Mesenchymal stem cell (in vitro differentiated cells and primary cell): ENCODE data around the gene SLFN5.

Experiments
- DNase-seq: peaks from one replicate; pipeline ENCODE4 v3.0.0-alpha.2; 2013
- H2AFZ ChIP-seq: one replicate; pipeline ENCODE4 v1.6.1; 2013; ENCODE audit warnings: low read depth, mild to moderate bottlenecking, control low read depth, inconsistent platforms, low read length, moderate library complexity
- H2AK5ac ChIP-seq: 2 replicates; pipeline ENCODE4 v1.6.1; 2013; ENCODE audit warnings: low read length, moderate library complexity, mild to moderate bottlenecking, inconsistent platforms; ENCODE audit not compliant: severe bottlenecking
- H2BK120ac ChIP-seq: one replicate; pipeline ENCODE4 v1.6.1; 2013; ENCODE audit warnings: low read depth, mild to moderate bottlenecking, inconsistent platforms, low read length, moderate library complexity
- H2BK12ac ChIP-seq, 2 experiments: one replicate each; pipeline ENCODE4 v1.6.1; 2013; ENCODE audit warnings: inconsistent platforms in 2 of 2, low read length in 2 of 2, mild to moderate bottlenecking in 2 of 2, moderate library complexity in 2 of 2, control low read depth in 1 of 2
- H2BK15ac ChIP-seq: one replicate; pipeline ENCODE4 v1.6.1; 2013; ENCODE audit warnings: mild to moderate bottlenecking, low read depth, inconsistent platforms; ENCODE audit not compliant: poor library complexity, severe bottlenecking
- H2BK5ac ChIP-seq: 2 replicates; pipeline ENCODE4 v1.6.1; 2013; ENCODE audit warnings: low read depth, mild to moderate bottlenecking, low read length, control low read depth, inconsistent platforms; ENCODE audit not compliant: poor library complexity, severe bottlenecking
- H3K14ac ChIP-seq, 2 experiments: one replicate each; pipeline ENCODE4 v1.6.1; 2013; ENCODE audit warnings: inconsistent platforms in 2 of 2, low read length in 2 of 2, control low read depth in 1 of 2, mild to moderate bottlenecking in 1 of 2, moderate library complexity in 1 of 2
- H3K18ac ChIP-seq, 2 experiments: one replicate each; pipeline ENCODE4 v1.6.1; 2013; ENCODE audit warnings: inconsistent platforms in 2 of 2, low read length in 2 of 2, control low read depth in 1 of 2, low read depth in 1 of 2, mild to moderate bottlenecking in 1 of 2
- H3K23ac ChIP-seq, 2 experiments: one replicate each; pipeline ENCODE4 v1.6.1; 2013; ENCODE audit warnings: inconsistent platforms in 2 of 2, low read length in 2 of 2, mild to moderate bottlenecking in 2 of 2, moderate library complexity in 2 of 2, control low read depth in 1 of 2
- H3K27ac ChIP-seq: 2 replicates; pipeline ENCODE4 v1.5.1; 2013; ENCODE audit warnings: mild to moderate bottlenecking, moderate library complexity, low read length, control low read depth, inconsistent platforms; ENCODE audit not compliant: poor library complexity, severe bottlenecking
- H3K27me3 ChIP-seq, 2 experiments: 2 replicates each; pipeline versions ENCODE4 v1.6.1 to v1.7.0; 2013; ENCODE audit warnings: low read length in 2 of 2, mild to moderate bottlenecking in 2 of 2, moderate library complexity in 2 of 2, control low read depth in 1 of 2, inconsistent platforms in 1 of 2; ENCODE audit not compliant: control insufficient read depth in 1 of 2, insufficient read depth in 1 of 2
- H3K36me3 ChIP-seq, 2 experiments: 2 replicates each; pipeline versions ENCODE4 v1.6.1 to v1.7.0; 2013; ENCODE audit warnings: low read length in 2 of 2, control low read depth in 1 of 2, inconsistent platforms in 1 of 2, low read depth in 1 of 2, mild to moderate bottlenecking in 1 of 2; ENCODE audit not compliant: insufficient read depth in 2 of 2, control insufficient read depth in 1 of 2
- H3K4ac ChIP-seq, 2 experiments: one replicate each; pipeline ENCODE4 v1.6.1; 2013; ENCODE audit warnings: inconsistent platforms in 2 of 2, low read length in 2 of 2, mild to moderate bottlenecking in 2 of 2, moderate library complexity in 2 of 2, control low read depth in 1 of 2, low read depth in 1 of 2
- H3K4me1 ChIP-seq: 2 replicates; pipeline ENCODE4 v1.6.1; 2013; ENCODE audit warnings: low read depth, low read length, control low read depth; ENCODE audit not compliant: control insufficient read depth, insufficient read depth
- H3K4me2 ChIP-seq: 2 replicates; pipeline ENCODE4 v1.6.1; 2013; ENCODE audit warnings: low read length, mild to moderate bottlenecking, inconsistent platforms; ENCODE audit not compliant: poor library complexity, severe bottlenecking
- H3K4me3 ChIP-seq, 2 experiments: 2 replicates each; pipeline versions ENCODE4 v1.5.1 to v1.7.0; 2013; ENCODE audit warnings: low read length in 2 of 2, mild to moderate bottlenecking in 2 of 2, control low read depth in 1 of 2, low read depth in 1 of 2; ENCODE audit not compliant: insufficient read depth in 1 of 2
- H3K79me1 ChIP-seq: replicated peaks from 2 replicates; pipeline ENCODE4 v1.6.1; 2013; ENCODE audit warnings: mild to moderate bottlenecking, control low read depth, low read length, inconsistent platforms; ENCODE audit not compliant: poor library complexity, severe bottlenecking
- H3K9ac ChIP-seq: 2 replicates; pipeline ENCODE4 v1.7.0; 2013; ENCODE audit warnings: mild to moderate bottlenecking, low read length, moderate library complexity
- H3K9me3 ChIP-seq: 2 replicates; pipeline ENCODE4 v1.7.0; 2013; ENCODE audit warnings: mild to moderate bottlenecking, low read length; ENCODE audit not compliant: control insufficient read depth
- H4K8ac ChIP-seq: one replicate; pipeline ENCODE4 v1.6.1; 2013; ENCODE audit warnings: inconsistent platforms, mild to moderate bottlenecking, low read length, moderate library complexity
- H4K91ac ChIP-seq: one replicate; pipeline ENCODE4 v1.6.1; 2013; ENCODE audit warnings: mild to moderate bottlenecking, low read length, inconsistent platforms
- WGBS: methylation state at CpG from one replicate; pipeline ENCODE4 v1.1.7; 2013; ENCODE audit warnings: mixed read lengths; 5-methylcytosine and 5-hydroxymethylcytosine counted together

The SLFN5 gene

DNA sequence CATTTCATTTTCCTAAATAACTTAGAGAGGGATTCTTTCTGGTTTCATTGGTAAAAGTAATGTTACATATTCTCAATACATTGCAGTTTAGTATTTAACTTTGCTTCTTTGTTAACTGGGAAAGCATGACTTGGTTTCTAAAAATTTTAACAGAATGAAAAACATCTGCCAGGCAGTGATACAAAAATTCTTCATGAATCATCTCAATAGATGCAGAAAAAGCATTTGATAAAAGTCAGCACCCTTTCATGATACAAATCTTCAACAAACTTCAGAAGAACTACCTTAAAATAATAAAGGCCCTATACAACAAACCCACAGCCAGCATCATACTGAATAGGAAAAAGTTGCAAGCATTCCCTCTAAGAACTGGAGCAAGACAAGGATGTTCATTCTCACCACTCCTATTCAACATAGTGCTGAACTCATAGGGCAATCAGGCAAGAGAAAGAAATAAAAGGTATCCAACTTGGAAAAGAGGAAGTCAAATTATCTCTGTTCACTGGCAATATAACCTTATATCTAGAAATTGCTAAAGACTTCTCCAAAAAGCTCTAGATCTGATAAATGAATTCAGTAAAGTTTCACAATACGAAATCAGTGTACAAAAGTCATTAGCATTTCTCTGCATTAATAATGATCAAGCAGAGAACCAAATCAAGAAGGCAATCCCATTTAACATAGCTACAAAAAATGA lies 50.4 kb downstream of the SLFN5 start:
- H2BK120ac ChIP-seq: no peak overlapping the region
- H2AFZ ChIP-seq: no peak overlapping the region
- H2BK5ac ChIP-seq: no peak overlapping the region
- H3K9me3 ChIP-seq: peaks cover 7% of the 10 kb centered on the region
- no peak overlapping the region for H3K18ac ChIP-seq
- H3K27ac ChIP-seq: no peak overlapping the region
- H3K4me3 ChIP-seq: no peak overlapping the region
- H3K79me1 ChIP-seq: no peaks in the 10 kb centered on the region
- no CpG with 5 or more reads among the region's 1 CpG for WGBS
- no peak overlapping the region for H2AK5ac ChIP-seq
- no peak overlapping the region for H3K14ac ChIP-seq
- DNase-seq: no peak
- no peak overlapping the region for H3K4me2 ChIP-seq
- H3K36me3 ChIP-seq: no peaks in the 10 kb centered on the region
- no peaks in the 10 kb centered on the region for H3K4me1 ChIP-seq
- no peak overlapping the region for H3K23ac ChIP-seq
- no peak overlapping the region for H3K4ac ChIP-seq
- H2BK15ac ChIP-seq: no peak overlapping the region
- no peak overlapping the region for H4K8ac ChIP-seq
- peak overlapping the region; percentile 75 for H3K9ac ChIP-seq
- no peaks in the 10 kb centered on the region for H3K27me3 ChIP-seq
- no peak overlapping the region for H4K91ac ChIP-seq
- no peak overlapping the region for H2BK12ac ChIP-seq

- H3K9ac ChIP-seq: no peak overlapping the region
- no peak overlapping the region for H2AFZ ChIP-seq
- H3K4me1 ChIP-seq: no peaks in the 10 kb centered on the region
- H2BK15ac ChIP-seq: no peak overlapping the region
- H3K14ac ChIP-seq: no peak overlapping the region
- no peak overlapping the region for H3K23ac ChIP-seq
- no peak overlapping the region for H2BK12ac ChIP-seq
- H3K4ac ChIP-seq: no peak overlapping the region
- no peak overlapping the region for H3K27ac ChIP-seq
- no peaks in the 10 kb centered on the region for H3K27me3 ChIP-seq
- no peaks in the 10 kb centered on the region for H3K9me3 ChIP-seq
- H2BK5ac ChIP-seq: no peak overlapping the region
- H2AK5ac ChIP-seq: no peak overlapping the region
- H3K18ac ChIP-seq: no peak overlapping the region
- no peak overlapping the region for H4K91ac ChIP-seq
- H4K8ac ChIP-seq: no peak overlapping the region
- no peak overlapping the region for H2BK120ac ChIP-seq
- H3K79me1 ChIP-seq: no peaks in the 10 kb centered on the region
- WGBS: 100% methylated on average over 1 of the region's 1 CpG
- H3K4me2 ChIP-seq: no peak overlapping the region
- H3K36me3 ChIP-seq: no peaks in the 10 kb centered on the region
- no peak for DNase-seq
- H3K4me3 ChIP-seq: no peak overlapping the region
These were observed 51.9 kb downstream of the SLFN5 start for GRCh38 chr17:35294756-35295155.

- Histone ChIP-seq H3K27ac (no peak overlapping the region), H3K9ac (no peak overlapping the region), H3K4me1 (no peaks in the 10 kb centered on the region), H2AK5ac (no peak overlapping the region), H3K4me2 (no peak overlapping the region), H3K27me3 (no peaks in the 10 kb centered on the region), H3K36me3 (no peaks in the 10 kb centered on the region), H3K18ac (no peak overlapping the region), H2AFZ (no peak overlapping the region), H2BK12ac (no peak overlapping the region), H2BK120ac (no peak overlapping the region), H3K9me3 (no peaks in the 10 kb centered on the region), H2BK5ac (no peak overlapping the region), H4K91ac (no peak overlapping the region), H3K4ac (no peak overlapping the region), H3K23ac (no peak overlapping the region), H3K79me1 (no peaks in the 10 kb centered on the region), H2BK15ac (no peak overlapping the region), H3K4me3 (no peak overlapping the region), H3K14ac (no peak overlapping the region), H4K8ac (no peak overlapping the region)
- no CpG with 5 or more reads among the region's 1 CpG for whole genome bisulfite sequencing
- no peak for DNase-seq
These were observed 52.8 kb downstream of the SLFN5 start for GRCh38 chr17:35295686-35296085.

DNA sequence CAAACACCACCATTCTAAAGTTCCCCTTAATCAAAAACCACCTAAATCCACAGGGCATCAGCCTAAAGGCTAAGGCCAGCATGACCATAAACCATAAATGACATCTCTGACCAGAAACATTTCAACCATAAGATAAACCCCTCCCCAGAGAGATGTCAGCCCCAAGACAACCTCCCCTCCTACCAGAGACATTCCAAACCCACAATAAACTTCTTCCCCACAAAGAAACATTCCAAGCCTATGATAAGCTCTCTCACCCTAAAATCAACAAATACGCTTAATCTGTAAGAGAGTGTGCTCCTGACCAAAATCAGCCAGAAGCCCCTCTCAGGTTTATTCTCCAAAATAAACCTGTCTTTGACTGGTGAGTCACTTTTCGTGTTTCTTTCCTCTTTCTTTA lies 54.8 kb downstream of the SLFN5 start:
- Histone ChIP-seq H3K9me3 (no peaks in the 10 kb centered on the region), H2AK5ac (no peak overlapping the region), H2BK15ac (no peak overlapping the region), H3K4me2 (no peak overlapping the region), H4K8ac (no peak overlapping the region), H3K4me3 (no peak overlapping the region), H3K9ac (no peak overlapping the region), H3K79me1 (no peaks in the 10 kb centered on the region), H2BK120ac (no peak overlapping the region), H3K14ac (no peak overlapping the region), H3K27me3 (no peaks in the 10 kb centered on the region), H3K36me3 (no peaks in the 10 kb centered on the region), H4K91ac (no peak overlapping the region), H3K18ac (no peak overlapping the region), H3K23ac (no peak overlapping the region), H2BK12ac (no peak overlapping the region), H3K4me1 (no peaks in the 10 kb centered on the region), H2BK5ac (no peak overlapping the region), H3K4ac (no peak overlapping the region), H2AFZ (no peak overlapping the region), H3K27ac (no peak overlapping the region)
- WGBS: 30% methylated on average over 2 of the region's 2 CpGs
- DNase-seq: no peak
